ENCODE measurements around the gene LINGO4. TPM values are rescaled to one million over a fixed set of nuclear protein-coding genes. Genes with fewer than 3 reads are reported as not detected.

Gene LINGO4
- total RNA-seq, 4 donors from 2014 or later, result 0.14 to 0.48 TPM; not detected in 2

DNA sequence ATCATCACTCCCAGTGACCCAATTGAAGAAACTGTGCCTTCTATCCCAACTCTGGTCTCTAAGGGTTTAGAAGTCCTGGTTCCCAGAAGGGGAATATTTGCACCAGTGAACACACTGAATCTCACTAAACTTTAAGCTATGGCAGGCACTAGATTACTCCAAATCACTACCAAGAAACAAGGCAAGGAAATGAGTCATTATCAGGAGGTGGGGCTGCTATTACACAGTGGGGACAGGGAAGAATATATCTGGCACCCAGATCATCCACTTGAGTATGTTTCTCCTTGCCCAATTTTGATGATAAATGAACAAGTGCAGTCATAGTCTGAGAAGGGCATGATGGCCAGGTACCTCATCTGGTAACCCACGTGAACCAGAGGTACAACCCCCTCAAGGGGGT lies 48.9 kb downstream of the LINGO4 start:
- H3K9me3 ChIP-seq, result no peaks in the 10 kb centered on the region
- intact Hi-C loops (cut with DNase I; ENCODE audit: low total_unique reads) (no loop called here), in situ Hi-C loops (cut with MboI; ENCODE audit: low pct_ligation_motif_present in 1 of 4, low pct_unique_long_range_greater_than_20kb in 1 of 4, low sequenced_read_pairs in 3 of 4) (loop anchor here in 1 of 4 donors (10.0 kb wide), 1 partner anchor 59 kb away; no protein-coding TSS in a partner anchor)
- TF ChIP-seq POLR2AphosphoS5 (IDR thresholded peaks at IDR 0.05) (no peak), POLR2A (IDR thresholded peaks at IDR 0.05) (no peak), EP300 (IDR thresholded peaks at IDR 0.05; ENCODE audit: low read depth) (no peak)
- TF ChIP-seq, protein P1, sequence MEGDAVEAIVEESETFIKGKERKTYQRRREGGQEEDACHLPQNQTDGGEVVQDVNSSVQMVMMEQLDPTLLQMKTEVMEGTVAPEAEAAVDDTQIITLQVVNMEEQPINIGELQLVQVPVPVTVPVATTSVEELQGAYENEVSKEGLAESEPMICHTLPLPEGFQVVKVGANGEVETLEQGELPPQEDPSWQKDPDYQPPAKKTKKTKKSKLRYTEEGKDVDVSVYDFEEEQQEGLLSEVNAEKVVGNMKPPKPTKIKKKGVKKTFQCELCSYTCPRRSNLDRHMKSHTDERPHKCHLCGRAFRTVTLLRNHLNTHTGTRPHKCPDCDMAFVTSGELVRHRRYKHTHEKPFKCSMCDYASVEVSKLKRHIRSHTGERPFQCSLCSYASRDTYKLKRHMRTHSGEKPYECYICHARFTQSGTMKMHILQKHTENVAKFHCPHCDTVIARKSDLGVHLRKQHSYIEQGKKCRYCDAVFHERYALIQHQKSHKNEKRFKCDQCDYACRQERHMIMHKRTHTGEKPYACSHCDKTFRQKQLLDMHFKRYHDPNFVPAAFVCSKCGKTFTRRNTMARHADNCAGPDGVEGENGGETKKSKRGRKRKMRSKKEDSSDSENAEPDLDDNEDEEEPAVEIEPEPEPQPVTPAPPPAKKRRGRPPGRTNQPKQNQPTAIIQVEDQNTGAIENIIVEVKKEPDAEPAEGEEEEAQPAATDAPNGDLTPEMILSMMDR (IDR thresholded peaks at IDR 0.05), result no peak
- no peak overlapping the region for H3K4me3 ChIP-seq
- WGBS, 2 donors (ENCODE audit: low coverage in 1 of 2), result 40 to 89% methylated on average over 1 of the region's 1 CpG
- DNase-seq, result no peak
- H3K36me3 ChIP-seq, result peaks cover 0 to 13% (median 2%) of the 10 kb centered on the region in 4 donors
- H3K27me3 ChIP-seq, result no peaks in the 10 kb centered on the region
- H3K27ac ChIP-seq, result no peak overlapping the region
- H3K4me1 ChIP-seq, result no peaks in the 10 kb centered on the region

Small RNA genes lying within 50 kb of the gene (small RNA-seq; reads per million reads assigned to genes)
- gene RF00019, result 0 reads per million in 4 donors

Other genes starting within 250 kb of the LINGO4 start
- gene SNX27, start 193.4 kb downstream of the LINGO4 start, total RNA-seq, result 10 to 100 TPM; 11.5 to 37.0 (median 24.6) TPM
- 1 to 10 TPM in 3 of 4 donors, not detected in 1; 1.3 to 2.7 (median 1.6) TPM for gene CELF3, start 88.6 kb downstream of the LINGO4 start, total RNA-seq
- gene RIIAD1, start 83.9 kb downstream of the LINGO4 start, total RNA-seq, result not detected
- gene MRPL9, start 41.9 kb downstream of the LINGO4 start, total RNA-seq, result 100 to 1,000 TPM in 1 of 4 donors, 10 to 100 TPM in 3; 20.2 to 138 (median 40.1) TPM
- gene TDRKH, start 14.9 kb downstream of the LINGO4 start, total RNA-seq, result 1 to 10 TPM in 3 of 4 donors, under 1 TPM in 1; 0.80 to 5.4 (median 4.0) TPM
- 10 to 100 TPM in 3 of 4 donors, 1 to 10 TPM in 1; 3.4 to 34.3 (median 32.0) TPM for gene RORC, start 26.4 kb upstream of the LINGO4 start, total RNA-seq
- gene C2CD4D, start 34.4 kb upstream of the LINGO4 start, total RNA-seq, result not detected
- gene THEM5, start 48.3 kb upstream of the LINGO4 start, total RNA-seq, result not detected
- 10 to 100 TPM in 2 of 4 donors, 1 to 10 TPM in 2; 4.6 to 21.8 (median 9.5) TPM for gene THEM4, start 104.1 kb upstream of the LINGO4 start, total RNA-seq
- gene S100A10, start 188.4 kb upstream of the LINGO4 start, total RNA-seq, result 100 to 1,000 TPM in 3 of 4 donors, 10 to 100 TPM in 1; 59.1 to 289 (median 251) TPM
- 100 to 1,000 TPM in 1 of 4 donors, 10 to 100 TPM in 3; 35.6 to 108 (median 54.8) TPM for gene S100A11, start 231.6 kb upstream of the LINGO4 start, total RNA-seq

Data from transverse colon (tissue), 4 donors.